B cell (primary cell): ENCODE measurements around the gene ITGB6. TPM values are rescaled to one million over a fixed set of nuclear protein-coding genes. Genes with fewer than 3 reads are reported as not detected.

Source experiments
- ATAC-seq: fragments of 200-7000 bp; cut with Tn5 transposase; one replicate; pipeline ENCODE4 v1.10.0; 2021; ENCODE audit warnings: low read depth, mild to moderate bottlenecking, moderate number of reproducible peaks, moderate library complexity
- CTCF ChIA-PET: fragments of 350-600 bp; sonication (Branson Sonifier 250); formaldehyde crosslinking; loops from one replicate; lab custom pipeline; 2021; ENCODE audit warnings: antibody characterized with exemption, inconsistent platforms; lab: Charles Lee
- POLR2A ChIA-PET: fragments of 350-600 bp; sonication (Branson Sonifier 250); formaldehyde crosslinking; loops from one replicate; lab custom pipeline; 2021; ENCODE audit warnings: antibody characterized with exemption; lab: Charles Lee
- DNase-seq: peaks from one replicate; pipeline ENCODE4 v3.0.0; 2013
- H2AFZ ChIP-seq: 2 replicates; pipeline ENCODE4 v1.6.1; 2012; ENCODE audit warnings: mild to moderate bottlenecking, low read depth, low read length; ENCODE audit not compliant: insufficient read depth, poor library complexity, severe bottlenecking
- H3K27ac ChIP-seq, 2 donors: 1 replicate in 1 of 2; 2 replicates in 1 of 2; pipeline ENCODE4 v1.5.1; 2012 to 2013; ENCODE audit warnings: low read length in 2 of 2, mild to moderate bottlenecking in 2 of 2, moderate library complexity in 1 of 2
- H3K27me3 ChIP-seq, 4 experiments: fragments of 200-600 bp in 1 of 4; sonication (generic) in 1 of 4; replicated peaks in 1 of 4; 1 replicate in 2 of 4; 2 replicates in 2 of 4; pipeline versions ENCODE4 v1.6.1 to v1.7.0; 2013 to 2016; ENCODE audit warnings: low read length in 3 of 4, mild to moderate bottlenecking in 2 of 4, mixed read lengths in 1 of 4, moderate library complexity in 1 of 4; ENCODE audit not compliant: insufficient read depth in 4 of 4, control insufficient read depth in 3 of 4; ENCODE audit errors: control extremely low read depth in 1 of 4
- H3K36me3 ChIP-seq, 2 experiments: replicated peaks in 1 of 2; 1 replicate in 1 of 2; 2 replicates in 1 of 2; pipeline versions ENCODE4 v1.6.1 to v1.7.1; 2013; ENCODE audit warnings: low read length in 1 of 2; ENCODE audit not compliant: insufficient read depth in 2 of 2, control insufficient read depth in 1 of 2; ENCODE audit errors: control extremely low read depth in 1 of 2, extremely low read depth in 1 of 2
- H3K4me1 ChIP-seq, 2 donors: fragments of 200-600 bp in 1 of 2; sonication (generic) in 1 of 2; 1 replicate in 1 of 2; 2 replicates in 1 of 2; pipeline versions ENCODE4 v1.5.1 to v1.6.1; 2013 to 2017; ENCODE audit warnings: low read length in 2 of 2; ENCODE audit not compliant: control insufficient read depth in 2 of 2, insufficient read depth in 2 of 2
- H3K4me2 ChIP-seq: replicated peaks from 2 replicates; pipeline ENCODE3; 2012; ENCODE audit warnings: mild to moderate bottlenecking, low read depth, low read length; ENCODE audit not compliant: poor library complexity, severe bottlenecking
- H3K4me3 ChIP-seq, 5 experiments: fragments of 200-600 bp in 1 of 5; sonication (generic) in 1 of 5; 1 replicate in 3 of 5; 2 replicates in 2 of 5; pipeline versions ENCODE4 v1.5.1 to v1.7.0; 2011 to 2016; ENCODE audit warnings: low read length in 4 of 5, mild to moderate bottlenecking in 4 of 5, low read depth in 2 of 5, control low read depth in 1 of 5, moderate library complexity in 1 of 5; ENCODE audit not compliant: insufficient read depth in 1 of 5; ENCODE audit errors: control extremely low read depth in 1 of 5, extremely low read depth in 1 of 5
- H3K79me2 ChIP-seq: fragments of 200-600 bp; sonication (generic); one replicate; pipeline ENCODE4 v1.6.0; 2016; ENCODE audit warnings: low read length; ENCODE audit not compliant: control insufficient read depth, insufficient read depth
- H3K9ac ChIP-seq: fragments of 200-600 bp; sonication (generic); 2 replicates; pipeline ENCODE4 v1.6.1; 2017; ENCODE audit warnings: mild to moderate bottlenecking, low read length, moderate library complexity
- H3K9me3 ChIP-seq, 3 donors: one replicate each; pipeline versions ENCODE4 v1.6.1 to v1.7.1; 2013; ENCODE audit warnings: low read length in 2 of 3; ENCODE audit not compliant: control insufficient read depth in 2 of 3, insufficient read depth in 1 of 3; ENCODE audit errors: control extremely low read depth in 1 of 3
- H4K20me1 ChIP-seq: 2 replicates; pipeline ENCODE4 v1.6.0; 2012; ENCODE audit warnings: mild to moderate bottlenecking, low read length; ENCODE audit not compliant: insufficient read depth, control insufficient read depth, poor library complexity, severe bottlenecking
- H3K27ac Mint-ChIP-seq: one replicate; pipeline ENCODE4 v1.8.0; 2021; ENCODE audit warnings: mixed read lengths
- H3K27me3 Mint-ChIP-seq: one replicate; pipeline ENCODE4 v1.8.0; 2021; ENCODE audit warnings: mixed read lengths
- H3K4me1 Mint-ChIP-seq: one replicate; pipeline ENCODE4 v1.8.0; 2021; ENCODE audit warnings: mixed read lengths
- H3K4me3 Mint-ChIP-seq: one replicate; pipeline ENCODE4 v1.8.0; 2021; ENCODE audit warnings: mixed read lengths
- H3K9me3 Mint-ChIP-seq: one replicate; pipeline ENCODE4 v1.8.0; 2022; ENCODE audit warnings: mixed read lengths; ENCODE audit not compliant: insufficient read depth
- CTCF ChIP-seq: fragments of 200-600 bp; IDR thresholded peaks from one replicate; pipeline ENCODE4 v1.8.0; 2022; ENCODE audit warnings: antibody characterized with exemption, mild to moderate bottlenecking
- EZH2 ChIP-seq: IDR thresholded peaks from 2 replicates; pipeline ENCODE4 v1.6.1; 2012; ENCODE audit warnings: borderline replicate concordance, low read depth, mild to moderate bottlenecking, moderate library complexity, low read length; ENCODE audit not compliant: insufficient read depth, poor library complexity, severe bottlenecking
- WGBS: methylation state at CpG from one replicate; pipeline ENCODE4 v1.1.5; 2013; ENCODE audit warnings: missing lambda C conversion rate; ENCODE audit not compliant: insufficient coverage; 5-methylcytosine and 5-hydroxymethylcytosine counted together
- intact Hi-C: fragments of 100-400 bp; cut with micrococcal nuclease; formaldehyde crosslinking; loops from one replicate; pipeline ENCODE4 v1.10.0; 2022
- polyA plus RNA-seq: library from polyadenylated mRNA; depleted of rRNA; stranded (reverse); fragments of >200 nt; gene quantifications from 2 replicates; pipeline ENCODE4 v1.2.3, GENCODE V29; 2012
- total RNA-seq, 2 donors: library from RNA; stranded (reverse); fragments of 120-200 nt in 1 of 2; gene quantifications; 1 replicate in 1 of 2; 2 replicates in 1 of 2; pipeline versions ENCODE4 v1.2.3 to v1.2.4, GENCODE V29; 2013 to 2022

The ITGB6 gene
- total and polyA plus RNA-seq, 2 donors (not counting 1 experiment from before 2014, with no cell fraction given): not detected

- Histone ChIP-seq H3K4me3 (no peak overlapping the region), H3K36me3 (no peaks in the 10 kb centered on the region), H3K27ac (no peak overlapping the region), H3K9ac (no peak overlapping the region), H3K4me2 (no peak overlapping the region), H2AFZ (no peak overlapping the region), H3K27me3 (no peaks in the 10 kb centered on the region), H3K79me2 (no peaks in the 10 kb centered on the region), H3K4me1 (no peaks in the 10 kb centered on the region), H4K20me1 (no peaks in the 10 kb centered on the region), H3K9me3 (no peaks in the 10 kb centered on the region)
- H3K4me1 Mint-ChIP-seq: no peaks in the 10 kb centered on the region
- H3K9me3 Mint-ChIP-seq: no peaks in the 10 kb centered on the region
- POLR2A ChIA-PET: no interaction called here
- ATAC-seq: no peak
- CTCF ChIA-PET: no interaction called here
- no peak for TF ChIP-seq EZH2
- TF ChIP-seq CTCF: no peak
- intact Hi-C loops: no loop called here
- no peak overlapping the region for H3K27ac Mint-ChIP-seq
- no peak overlapping the region for H3K4me3 Mint-ChIP-seq
- WGBS: no CpG with 5 or more reads among the region's 1 CpG
- H3K27me3 Mint-ChIP-seq: peaks cover 20% of the 10 kb centered on the region
- DNase-seq: no peak
These were observed 94.7 kb downstream of the ITGB6 start for GRCh38 chr2:160105366-160105765.

- CTCF ChIA-PET: no interaction called here
These were observed 96.0 kb downstream of the ITGB6 start for GRCh38 chr2:160104115-160104514.

More at GRCh38 chr2:160104115-160104514, 96.0 kb downstream of the ITGB6 start:
- DNase-seq: no peak
- intact Hi-C loops: no loop called here
- Histone ChIP-seq H4K20me1 (no peaks in the 10 kb centered on the region), H3K79me2 (no peaks in the 10 kb centered on the region), H3K9me3 (no peaks in the 10 kb centered on the region), H3K9ac (no peak overlapping the region), H3K4me1 (no peaks in the 10 kb centered on the region), H3K27me3 (no peaks in the 10 kb centered on the region), H3K4me2 (no peak overlapping the region), H3K4me3 (no peak overlapping the region), H3K27ac (no peak overlapping the region), H2AFZ (no peak overlapping the region), H3K36me3 (no peaks in the 10 kb centered on the region)
- no peaks in the 10 kb centered on the region for H3K4me1 Mint-ChIP-seq
- TF ChIP-seq EZH2: no peak
- TF ChIP-seq CTCF: no peak
- H3K27me3 Mint-ChIP-seq: peaks cover 20% of the 10 kb centered on the region
- no peak overlapping the region for H3K4me3 Mint-ChIP-seq
- H3K9me3 Mint-ChIP-seq: no peaks in the 10 kb centered on the region
- no peak for ATAC-seq
- H3K27ac Mint-ChIP-seq: no peak overlapping the region
- 86% methylated on average over 2 of the region's 2 CpGs for WGBS
- POLR2A ChIA-PET: no interaction called here
